HepG2 (cell line): ENCODE data around the gene TALDO1. TPM values are rescaled to one million over a fixed set of nuclear protein-coding genes. Genes with fewer than 3 reads are reported as not detected.
A peak's percentile ranks its signal among the peaks of the same experiment; 100 is the strongest.

Experiments
- ASH2L ChIP-seq: fragments of 300-600, 200-600 bp; sonication (generic); IDR thresholded peaks from 2 replicates; pipeline ENCODE4 v1.7.0; 2017; ENCODE audit warnings: low read depth, mild to moderate bottlenecking, moderate library complexity, mixed read lengths, low read length; ENCODE audit not compliant: insufficient read length
- GATAD2A ChIP-seq: IDR thresholded peaks from 2 replicates; pipeline ENCODE4 v1.6.1; 2016
- GZF1 ChIP-seq: sonication (generic); formaldehyde crosslinking; IDR thresholded peaks from 2 replicates; pipeline ENCODE4 v1.5.1; 2020; ENCODE audit warnings: mild to moderate bottlenecking, missing genetic modification reagents
- RBM39 ChIP-seq: fragments of 200-400 bp; formaldehyde crosslinking; IDR thresholded peaks from one replicate; pipeline ENCODE4 v1.6.1; 2018; ENCODE audit warnings: antibody characterized with exemption, mild to moderate bottlenecking, low read depth, low read length; ENCODE audit not compliant: poor library complexity, severe bottlenecking
- SNRNP70 ChIP-seq: fragments of 200-400 bp; formaldehyde crosslinking; IDR thresholded peaks from 2 replicates; pipeline ENCODE4 v1.6.1; 2017; ENCODE audit warnings: mild to moderate bottlenecking, low read depth, low read length, moderate library complexity
- TBL1XR1 ChIP-seq: fragments of 150-350 bp; IDR thresholded peaks from 2 replicates; pipeline ENCODE4 v1.6.1; 2014; ENCODE audit warnings: borderline replicate concordance, low read length; ENCODE audit not compliant: partially characterized antibody
- ZNF12 ChIP-seq: sonication (generic); formaldehyde crosslinking; IDR thresholded peaks from 2 replicates; pipeline ENCODE4 v1.5.0; 2020; ENCODE audit warnings: missing genetic modification reagents
- ZNF225 ChIP-seq: sonication (generic); formaldehyde crosslinking; IDR thresholded peaks from 2 replicates; pipeline ENCODE4 v1.4.0; 2020; ENCODE audit warnings: mild to moderate bottlenecking, missing genetic modification reagents
- ZNF441 ChIP-seq: sonication (generic); formaldehyde crosslinking; IDR thresholded peaks from 2 replicates; pipeline ENCODE4 v1.7.0; 2021; ENCODE audit warnings: missing genetic modification reagents, borderline replicate concordance
- ZNF569 ChIP-seq: sonication (generic); formaldehyde crosslinking; IDR thresholded peaks from 2 replicates; pipeline ENCODE4 v1.5.0; 2020; ENCODE audit warnings: mild to moderate bottlenecking, missing genetic modification reagents, moderate library complexity, borderline replicate concordance
- ZNF572 ChIP-seq: sonication (generic); formaldehyde crosslinking; IDR thresholded peaks from 2 replicates; pipeline ENCODE4 v1.5.1; 2020; ENCODE audit warnings: mild to moderate bottlenecking, missing genetic modification reagents
- ZNF616 ChIP-seq: sonication (generic); formaldehyde crosslinking; IDR thresholded peaks from 2 replicates; pipeline ENCODE4 v1.5.0; 2020; ENCODE audit warnings: low read depth, mild to moderate bottlenecking, missing genetic modification reagents
- ZNF83 ChIP-seq: sonication (generic); formaldehyde crosslinking; IDR thresholded peaks from 2 replicates; pipeline ENCODE4 v1.4.0; 2020; ENCODE audit warnings: missing genetic modification reagents, mild to moderate bottlenecking, borderline replicate concordance
- polyA plus RNA-seq, 8 experiments: library from polyadenylated mRNA; depleted of rRNA in 3 of 8; stranded (reverse) in 7 of 8; unstranded in 1 of 8; fragments of >200 nt; fragmentation: Illumina TruSeq in 4 of 8; extraction: Trizol in 4 of 8; gene quantifications; 2 replicates each; pipeline versions ENCODE4 v1.2.1 to v1.2.3, GENCODE V29; 2011 to 2016; ENCODE audit warnings: low read depth in 4 of 8, missing spikeins in 1 of 8, mixed read lengths in 1 of 8; ENCODE audit not compliant: insufficient read depth in 1 of 8
- total RNA-seq, 5 experiments: library from RNA; depleted of rRNA; stranded (reverse); fragments of >200 nt; fragmentation: Illumina TruSeq; extraction: Trizol; gene quantifications; 2 replicates each; pipeline ENCODE4 v1.2.3, GENCODE V29; 2016; ENCODE audit warnings: low read depth in 1 of 5
- TF ChIP-seq, protein P1 (sequence below): sonication (generic); formaldehyde crosslinking; IDR thresholded peaks from 2 replicates; pipeline ENCODE4 v1.5.0; 2020; ENCODE audit warnings: missing genetic modification reagents
- TF ChIP-seq, protein P2 (sequence below): sonication (generic); formaldehyde crosslinking; IDR thresholded peaks from 2 replicates; pipeline ENCODE4 v1.5.0; 2020; ENCODE audit warnings: mild to moderate bottlenecking, missing genetic modification reagents
- TF ChIP-seq, protein P3 (sequence below): sonication (generic); formaldehyde crosslinking; IDR thresholded peaks from 2 replicates; pipeline ENCODE4 v1.4.0; 2020; ENCODE audit warnings: missing genetic modification reagents

TALDO1 gene
- total and polyA plus RNA-seq, 2 of the 13 experiments (the other 11 are each of a cell fraction or from before 2014, with no cell fraction given) = 107 to 240 TPM

DNA sequence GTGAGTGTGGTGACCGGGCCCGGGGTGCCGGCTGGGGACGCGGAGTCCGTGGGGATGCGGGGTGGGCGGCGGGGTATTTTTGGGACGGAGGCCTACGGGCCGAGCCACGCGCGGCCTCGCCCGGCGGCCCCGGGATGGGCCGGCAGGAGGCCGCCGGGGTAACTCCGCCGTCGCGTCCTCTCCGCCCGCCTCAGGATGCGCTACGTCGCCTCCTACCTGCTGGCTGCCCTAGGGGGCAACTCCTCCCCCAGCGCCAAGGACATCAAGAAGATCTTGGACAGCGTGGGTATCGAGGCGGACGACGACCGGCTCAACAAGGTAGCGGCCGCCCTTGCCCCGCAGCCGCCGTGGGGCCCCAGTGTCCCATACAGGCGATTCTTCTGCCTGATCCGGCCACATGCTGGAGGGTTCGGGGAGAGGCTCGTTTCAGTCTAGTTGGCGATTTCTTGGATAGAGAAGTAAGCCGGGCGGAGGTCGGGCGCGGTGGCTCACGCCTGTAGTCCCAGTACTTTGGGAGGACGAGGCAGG is 62.8 kb downstream of the TALDO1 start (continued):
- TF ChIP-seq, protein P1, sequence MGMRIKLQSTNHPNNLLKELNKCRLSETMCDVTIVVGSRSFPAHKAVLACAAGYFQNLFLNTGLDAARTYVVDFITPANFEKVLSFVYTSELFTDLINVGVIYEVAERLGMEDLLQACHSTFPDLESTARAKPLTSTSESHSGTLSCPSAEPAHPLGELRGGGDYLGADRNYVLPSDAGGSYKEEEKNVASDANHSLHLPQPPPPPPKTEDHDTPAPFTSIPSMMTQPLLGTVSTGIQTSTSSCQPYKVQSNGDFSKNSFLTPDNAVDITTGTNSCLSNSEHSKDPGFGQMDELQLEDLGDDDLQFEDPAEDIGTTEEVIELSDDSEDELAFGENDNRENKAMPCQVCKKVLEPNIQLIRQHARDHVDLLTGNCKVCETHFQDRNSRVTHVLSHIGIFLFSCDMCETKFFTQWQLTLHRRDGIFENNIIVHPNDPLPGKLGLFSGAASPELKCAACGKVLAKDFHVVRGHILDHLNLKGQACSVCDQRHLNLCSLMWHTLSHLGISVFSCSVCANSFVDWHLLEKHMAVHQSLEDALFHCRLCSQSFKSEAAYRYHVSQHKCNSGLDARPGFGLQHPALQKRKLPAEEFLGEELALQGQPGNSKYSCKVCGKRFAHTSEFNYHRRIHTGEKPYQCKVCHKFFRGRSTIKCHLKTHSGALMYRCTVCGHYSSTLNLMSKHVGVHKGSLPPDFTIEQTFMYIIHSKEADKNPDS (CRISPR knock-in tag) = peak; percentile 82; the same call in 1 of the 2 replicates
- TF ChIP-seq GZF1 (CRISPR knock-in tag) = peak; percentile 9; the same call in 1 of the 2 replicates
- TF ChIP-seq RBM39 = peak; percentile 34
- no peak for TF ChIP-seq SNRNP70
- no peak for TF ChIP-seq ZNF12
- 0 out of 2 replicates have a peak, but pooled peaks have one; percentile 20 for TF ChIP-seq ZNF83 (CRISPR knock-in tag)
- no peak for TF ChIP-seq ZNF572 (CRISPR knock-in tag)
- no peak for TF ChIP-seq TBL1XR1
- TF ChIP-seq, protein P2, sequence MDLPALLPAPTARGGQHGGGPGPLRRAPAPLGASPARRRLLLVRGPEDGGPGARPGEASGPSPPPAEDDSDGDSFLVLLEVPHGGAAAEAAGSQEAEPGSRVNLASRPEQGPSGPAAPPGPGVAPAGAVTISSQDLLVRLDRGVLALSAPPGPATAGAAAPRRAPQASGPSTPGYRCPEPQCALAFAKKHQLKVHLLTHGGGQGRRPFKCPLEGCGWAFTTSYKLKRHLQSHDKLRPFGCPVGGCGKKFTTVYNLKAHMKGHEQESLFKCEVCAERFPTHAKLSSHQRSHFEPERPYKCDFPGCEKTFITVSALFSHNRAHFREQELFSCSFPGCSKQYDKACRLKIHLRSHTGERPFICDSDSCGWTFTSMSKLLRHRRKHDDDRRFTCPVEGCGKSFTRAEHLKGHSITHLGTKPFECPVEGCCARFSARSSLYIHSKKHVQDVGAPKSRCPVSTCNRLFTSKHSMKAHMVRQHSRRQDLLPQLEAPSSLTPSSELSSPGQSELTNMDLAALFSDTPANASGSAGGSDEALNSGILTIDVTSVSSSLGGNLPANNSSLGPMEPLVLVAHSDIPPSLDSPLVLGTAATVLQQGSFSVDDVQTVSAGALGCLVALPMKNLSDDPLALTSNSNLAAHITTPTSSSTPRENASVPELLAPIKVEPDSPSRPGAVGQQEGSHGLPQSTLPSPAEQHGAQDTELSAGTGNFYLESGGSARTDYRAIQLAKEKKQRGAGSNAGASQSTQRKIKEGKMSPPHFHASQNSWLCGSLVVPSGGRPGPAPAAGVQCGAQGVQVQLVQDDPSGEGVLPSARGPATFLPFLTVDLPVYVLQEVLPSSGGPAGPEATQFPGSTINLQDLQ (CRISPR knock-in tag) = no peak
- no peak for TF ChIP-seq ZNF569 (CRISPR knock-in tag)
- TF ChIP-seq ZNF616 (CRISPR knock-in tag) = 0 out of 2 replicates have a peak, but pooled peaks have one; percentile 4
- TF ChIP-seq GATAD2A (CRISPR knock-in tag) = no peak
- TF ChIP-seq ASH2L = peak; percentile 51
- TF ChIP-seq ZNF225 (CRISPR knock-in tag) = 0 out of 2 replicates have a peak, but pooled peaks have one; percentile 40
- peak; percentile 67; the same call in 1 of the 2 replicates for TF ChIP-seq ZNF441 (CRISPR knock-in tag)
- TF ChIP-seq, protein P3, sequence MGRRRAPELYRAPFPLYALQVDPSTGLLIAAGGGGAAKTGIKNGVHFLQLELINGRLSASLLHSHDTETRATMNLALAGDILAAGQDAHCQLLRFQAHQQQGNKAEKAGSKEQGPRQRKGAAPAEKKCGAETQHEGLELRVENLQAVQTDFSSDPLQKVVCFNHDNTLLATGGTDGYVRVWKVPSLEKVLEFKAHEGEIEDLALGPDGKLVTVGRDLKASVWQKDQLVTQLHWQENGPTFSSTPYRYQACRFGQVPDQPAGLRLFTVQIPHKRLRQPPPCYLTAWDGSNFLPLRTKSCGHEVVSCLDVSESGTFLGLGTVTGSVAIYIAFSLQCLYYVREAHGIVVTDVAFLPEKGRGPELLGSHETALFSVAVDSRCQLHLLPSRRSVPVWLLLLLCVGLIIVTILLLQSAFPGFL (CRISPR knock-in tag) = no peak
- TF ChIP-seq, all 625 proteins: peak for 26
